ENCODE data around the gene PCDHGB5.

The PCDHGB5 gene

GRCh38 chr5:141439411-141440141 is 41.8 kb downstream of the PCDHGB5 start:
- no peak for TF ChIP-seq CTCF (IDR thresholded peaks at IDR 0.05; ENCODE audit: low read depth, low read length, missing control alignments)
- in situ Hi-C loops (cut with HindIII; ENCODE audit: low sequenced_read_pairs) = no loop called here
- H3K4me3 ChIP-seq (ENCODE audit: low read depth, low read length) = no peak overlapping the region
- no peak for DNase-seq (ENCODE audit: low read depth)

- in situ Hi-C loops (cut with HindIII; ENCODE audit: low sequenced_read_pairs) = no loop called here
- H3K4me3 ChIP-seq (ENCODE audit: low read depth, low read length) = no peak overlapping the region
- DNase-seq (ENCODE audit: low read depth) = no peak
- TF ChIP-seq CTCF (IDR thresholded peaks at IDR 0.05; ENCODE audit: low read depth, low read length, missing control alignments) = no peak
These were observed 42.6 kb downstream of the PCDHGB5 start for GRCh38 chr5:141440341-141440740.

GRCh38 chr5:141441571-141442170 is 43.9 kb downstream of the PCDHGB5 start:
- no peak for DNase-seq (ENCODE audit: low read depth)
- no peak for TF ChIP-seq CTCF (IDR thresholded peaks at IDR 0.05; ENCODE audit: low read depth, low read length, missing control alignments)
- no peak overlapping the region for H3K4me3 ChIP-seq (ENCODE audit: low read depth, low read length)
- in situ Hi-C loops (cut with HindIII; ENCODE audit: low sequenced_read_pairs) = no loop called here

Measured in astrocyte of the cerebellum (primary cell).